ENCODE measurements around the gene PRKRA. TPM values are rescaled to one million over a fixed set of nuclear protein-coding genes. Genes with fewer than 3 reads are reported as not detected.

PRKRA gene
- total RNA-seq (10 to 100 TPM; 12.8 to 28.1 TPM), polyA plus RNA-seq (10 to 100 TPM in 1 of 2 donors, 1 to 10 TPM in 1; 8.3 to 13.9 TPM)

GRCh38 chr2:178450774-178451525, at the start of gene PRKRA, which contains the start of gene PJVK:
Gene PRKRA, minus strand, starts transcription at chr2:178451175. Its CDS starts 145 bp downstream, at chr2:178451030.
Gene PJVK, plus strand, starts transcription at chr2:178451378. Its CDS starts 2,032 bp downstream, at chr2:178453410.
- TF ChIP-seq RAD21 (IDR thresholded peaks at IDR 0.05) (peak; percentile 29 to 52), TAF1 (conservative IDR thresholded peaks at IDR 0.05) (peak; percentile 89), HNF4G (IDR thresholded peaks at IDR 0.05) (no peak), EGR1 (IDR thresholded peaks at IDR 0.05; ENCODE audit: low read depth in 2 of 2) (peak; percentile 71 to 84), ZBTB33 (IDR thresholded peaks at IDR 0.05) (no peak), NR2F2 (IDR thresholded peaks at IDR 0.05) (peak; percentile 40), YY1 (IDR thresholded peaks at IDR 0.05) (peak; percentile 86), FOXA1 (IDR thresholded peaks at IDR 0.05) (peak; percentile 68), REST (IDR thresholded peaks at IDR 0.05) (peak; percentile 91), GABPA (IDR thresholded peaks at IDR 0.05 in 1 of 2, conservative IDR thresholded peaks at IDR 0.05 in 1 of 2) (no peak), JUND (IDR thresholded peaks at IDR 0.05) (peak in 1 of 2 donors; percentile 27), RXRA (IDR thresholded peaks at IDR 0.05) (peak; percentile 5 to 28), FOXA2 (IDR thresholded peaks at IDR 0.05) (no peak), CTCF (IDR thresholded peaks at IDR 0.05; ENCODE audit: low read depth, low read length, missing input control) (no peak), MAX (IDR thresholded peaks at IDR 0.05) (no peak), HNF4A (conservative IDR thresholded peaks at IDR 0.05) (peak in 1 of 2 donors; percentile 41), ATF3 (IDR thresholded peaks at IDR 0.05) (no peak), SP1 (IDR thresholded peaks at IDR 0.05) (peak; percentile 91)
- H3K27me3 ChIP-seq (ENCODE audit: control insufficient read depth in 4 of 4, insufficient read depth in 4 of 4, low read length in 3 of 4), result no peaks in the 10 kb centered on the region
- H3K9ac ChIP-seq (ENCODE audit: low read depth in 1 of 2, low read length in 2 of 2), result peak within 1 kb of the TSS; percentile 87 to 93
- peak; percentile 98 for DNase-seq (ENCODE audit: low spot score)
- H3K27ac ChIP-seq (ENCODE audit: low read depth in 1 of 2, low read length in 2 of 2), result peak within 1 kb of the TSS; percentile 99 to 100
- peaks cover 0 to 17% (median 12%) of the 10 kb centered on the region in 4 donors for H3K36me3 ChIP-seq (ENCODE audit: control insufficient read depth in 4 of 4, insufficient read depth in 3 of 4, low read depth in 1 of 4, low read length in 3 of 4)
- peak within 1 kb of the TSS; percentile 70 to 90 (median 81) for H3K4me3 ChIP-seq (ENCODE audit: low read depth in 1 of 3, low read length in 3 of 3)
- under 1% methylated on average over 76 of the region's 76 CpGs for WGBS
- H3K4me1 ChIP-seq (ENCODE audit: control insufficient read depth in 4 of 4, insufficient read depth in 4 of 4, low read length in 3 of 4), result peaks cover 2 to 27% (median 20%) of the 10 kb centered on the region in 4 donors
- H3K9me3 ChIP-seq (ENCODE audit: control insufficient read depth in 4 of 4, low read length in 3 of 4), result no peaks in the 10 kb centered on the region
